HG02943 (cell line): Measurements from ENCODE around the gene KRTAP19-3.
"Not testable (repeated sequence)": the region's sequence is repeated elsewhere in the genome, so short reads cannot be mapped to it uniquely, and the experiment has no call there.

Experiments
- ATAC-seq: cut with Tn5 transposase; IDR thresholded peaks from one replicate; pipeline ENCODE4 v1.9.1; 2021; ENCODE audit warnings: mild to moderate bottlenecking, low read depth, moderate library complexity; ENCODE audit not compliant: unreplicated experiment

KRTAP19-3 gene

DNA sequence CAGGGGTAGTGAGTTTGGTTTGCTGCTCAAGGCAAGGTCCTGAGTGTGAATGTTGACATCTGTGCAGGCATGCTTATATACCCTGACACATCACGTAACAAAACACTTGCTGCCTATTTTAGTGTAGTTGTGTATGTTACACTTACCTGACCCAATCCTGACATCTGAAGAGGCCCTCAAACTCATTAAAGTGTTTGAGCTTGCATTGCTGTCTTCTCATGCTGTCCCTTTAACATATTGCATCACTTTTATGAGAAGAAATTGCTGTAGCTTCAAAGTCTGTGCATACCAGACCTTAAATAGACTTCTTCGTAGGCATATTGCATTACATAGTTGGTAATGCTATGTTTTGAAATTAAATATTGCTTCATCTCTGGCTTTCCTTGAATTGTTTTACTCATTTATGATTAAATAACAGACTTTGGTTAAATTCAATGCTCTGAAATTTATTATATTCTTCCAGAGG lies at the start of gene KRTAP19-3:
Gene KRTAP19-3, minus strand, starts transcription at position 51 of the 466 bp plus-strand sequence. CDS start 56 bp downstream, outside the sequence.
- no peak for ATAC-seq

DNA sequence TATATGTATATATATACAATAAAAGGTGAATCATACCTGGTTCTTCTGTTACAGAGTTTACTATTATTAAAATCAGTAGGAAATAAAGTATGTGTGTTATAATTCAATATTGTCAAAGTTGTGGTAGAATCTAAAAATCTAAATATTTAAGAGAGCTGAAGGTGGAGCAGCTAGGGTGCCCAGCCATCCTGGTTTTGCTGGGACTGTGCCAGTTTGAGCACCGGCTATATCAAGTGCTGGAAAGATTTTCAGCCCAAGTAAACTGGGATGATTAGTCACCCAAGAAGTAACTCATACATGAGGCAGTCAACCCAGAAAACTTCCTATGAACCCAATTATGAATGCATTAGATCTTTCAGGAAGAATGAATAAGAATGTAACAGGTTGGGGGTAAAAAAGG lies 27.1 kb upstream of the KRTAP19-3 start:
- no peak for ATAC-seq

DNA sequence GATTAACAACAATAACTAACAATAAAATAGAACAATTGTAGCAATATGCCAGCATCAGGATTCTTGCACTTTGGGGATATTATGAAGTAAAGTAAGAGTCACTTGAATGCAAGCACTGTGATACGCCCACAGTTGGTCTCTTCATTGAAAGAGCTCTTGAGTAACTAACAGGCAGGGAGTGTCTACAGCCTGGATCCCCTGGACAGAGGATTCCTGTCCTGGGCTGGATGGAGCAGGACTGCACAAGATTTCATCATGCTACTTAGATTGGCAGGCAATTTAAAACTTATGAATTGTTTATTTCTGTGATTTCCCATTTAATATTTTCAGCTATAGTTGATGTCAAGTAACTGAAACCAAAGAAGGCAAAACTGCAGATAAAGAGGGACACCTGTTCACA lies 23.9 kb upstream of the KRTAP19-3 start:
- no peak for ATAC-seq

DNA sequence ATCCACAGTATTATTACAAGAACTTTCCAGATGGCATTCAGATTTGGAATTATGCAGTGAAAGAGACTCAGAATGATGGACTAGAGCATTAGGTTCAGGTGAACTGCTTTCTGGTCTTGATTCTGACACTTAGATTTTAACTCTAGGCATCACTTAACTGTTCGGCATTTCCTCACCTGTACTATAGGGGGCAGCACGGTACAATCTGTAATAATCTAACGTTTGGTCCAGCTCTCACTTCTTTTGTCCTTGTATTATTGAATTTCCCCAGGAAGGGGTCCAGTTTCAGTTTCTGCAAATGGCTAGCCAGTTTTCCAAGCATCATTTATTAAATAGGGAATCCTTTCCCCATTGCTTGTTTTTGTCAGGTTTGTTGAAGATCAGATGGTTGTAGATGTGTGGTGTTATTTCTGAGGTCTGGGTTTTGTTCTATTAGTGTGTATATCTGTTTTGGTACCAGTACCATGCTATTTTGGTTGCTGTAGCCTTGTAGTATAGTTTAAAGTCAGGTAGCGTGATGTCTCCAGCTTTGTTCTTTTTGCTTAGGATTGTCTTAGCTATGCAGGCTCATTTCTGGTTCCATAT lies 13.9 kb upstream of the KRTAP19-3 start:
- ATAC-seq: not testable (repeated sequence)

DNA sequence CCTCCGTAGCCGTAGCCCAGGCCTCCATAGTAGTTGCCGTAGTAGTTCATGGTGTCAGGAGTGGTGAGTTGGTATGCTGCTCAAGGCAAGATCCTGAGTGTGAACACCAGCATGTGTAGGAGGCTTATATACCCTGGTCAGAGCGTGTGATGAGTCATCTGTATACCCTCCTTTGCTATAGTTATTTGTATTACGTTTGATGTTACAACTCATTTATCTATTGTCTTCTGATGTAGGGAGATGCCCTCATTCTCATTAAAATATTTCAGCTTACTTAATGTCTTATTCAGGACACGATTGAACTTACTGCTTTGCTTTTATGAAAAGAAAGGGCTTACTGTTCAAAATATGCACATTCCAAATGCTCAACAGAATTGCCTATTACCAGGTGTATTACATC lies 10.2 kb upstream of the KRTAP19-3 start, which contains the start of gene KRTAP19-5:
Gene KRTAP19-5, minus strand, starts transcription at position 101 of the 400 bp plus-strand sequence. Its CDS starts 51 bp downstream, at position 50.
- ATAC-seq: no peak

DNA sequence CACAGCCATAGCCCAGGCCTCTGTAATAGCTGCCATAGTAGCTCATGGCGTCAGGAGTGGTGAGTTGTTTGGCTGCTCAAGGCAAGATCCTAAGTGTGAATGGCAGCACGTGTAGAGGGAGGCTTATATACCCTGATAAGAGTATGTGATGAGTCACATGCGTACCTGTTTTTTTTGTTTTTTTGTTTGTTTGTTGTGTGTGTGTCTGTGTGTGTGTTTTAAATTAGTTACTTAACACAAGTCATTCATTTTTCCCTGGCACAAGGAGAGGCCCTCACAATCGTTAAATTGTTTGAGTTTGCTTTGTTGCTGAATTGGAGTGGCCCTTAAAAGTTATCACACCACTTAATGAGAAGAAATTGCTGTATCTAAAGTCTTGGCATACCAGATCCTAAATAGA lies 5.3 kb upstream of the KRTAP19-3 start, which contains the start of gene KRTAP19-4:
Gene KRTAP19-4, minus strand, starts transcription at position 101 of the 400 bp plus-strand sequence. Its CDS starts 55 bp downstream, at position 46.
- no peak for ATAC-seq

DNA sequence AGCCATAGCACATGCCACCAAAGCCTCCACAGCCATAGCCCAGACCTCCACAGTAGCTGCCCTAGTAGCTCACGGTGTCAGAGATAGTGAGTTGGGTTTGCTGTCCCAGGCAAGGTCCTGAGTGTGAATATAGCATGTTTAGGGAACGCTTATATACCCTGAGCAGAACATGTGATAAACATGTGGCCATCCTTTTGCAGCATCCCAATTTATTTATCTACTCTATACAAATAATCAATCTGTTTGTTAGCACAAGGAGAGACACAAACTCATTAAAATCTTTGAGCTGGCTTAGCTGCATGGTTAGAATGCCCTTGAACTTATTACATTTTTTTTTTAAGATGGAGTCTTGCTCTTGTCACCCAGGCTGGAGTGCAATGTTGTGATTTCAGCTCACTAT lies 4.5 kb downstream of the KRTAP19-3 start, which contains the start of gene KRTAP19-2:
Gene KRTAP19-2, minus strand, starts transcription at position 101 of the 400 bp plus-strand sequence. Its CDS starts 88 bp downstream, at position 13.
- ATAC-seq: no peak

DNA sequence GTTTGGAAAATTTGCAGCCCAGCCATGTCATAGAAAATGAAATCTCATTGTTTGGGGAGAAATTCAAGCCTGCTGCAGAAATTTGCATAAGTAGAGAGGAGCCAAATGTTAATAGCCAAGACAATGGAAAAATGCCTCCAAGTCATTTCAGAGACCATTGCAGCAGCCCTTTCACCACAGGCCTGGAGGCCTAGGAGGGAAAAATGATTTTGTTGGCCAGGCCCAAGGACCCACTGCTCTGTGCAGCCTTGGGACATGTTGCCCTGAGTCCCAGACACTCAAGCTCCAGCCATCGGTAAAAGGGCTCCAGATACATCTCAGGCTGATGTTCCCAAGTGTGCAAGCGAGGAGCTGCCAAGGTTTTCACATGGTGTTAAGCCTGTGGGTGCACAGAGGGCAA lies 5.6 kb downstream of the KRTAP19-3 start:
- ATAC-seq: no peak

DNA sequence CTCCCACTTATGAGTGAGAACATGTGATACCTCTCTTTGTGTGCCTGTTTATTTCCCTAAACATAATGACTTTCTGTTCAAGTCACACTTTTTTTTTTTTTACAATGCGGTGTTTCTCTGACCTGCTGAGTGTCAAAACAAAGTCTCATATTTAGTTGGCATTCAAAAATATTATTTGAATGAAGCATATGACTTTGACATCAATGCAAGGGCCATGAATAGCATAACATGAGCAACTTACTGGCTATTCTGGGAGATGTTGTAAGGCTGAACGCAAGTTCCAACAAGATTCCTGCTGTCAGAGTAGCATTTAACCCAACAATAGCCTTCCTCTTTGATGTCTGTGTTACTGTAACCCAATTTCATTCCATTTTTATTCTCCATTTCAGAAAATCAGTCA lies 9.7 kb downstream of the KRTAP19-3 start:
- no peak for ATAC-seq

DNA sequence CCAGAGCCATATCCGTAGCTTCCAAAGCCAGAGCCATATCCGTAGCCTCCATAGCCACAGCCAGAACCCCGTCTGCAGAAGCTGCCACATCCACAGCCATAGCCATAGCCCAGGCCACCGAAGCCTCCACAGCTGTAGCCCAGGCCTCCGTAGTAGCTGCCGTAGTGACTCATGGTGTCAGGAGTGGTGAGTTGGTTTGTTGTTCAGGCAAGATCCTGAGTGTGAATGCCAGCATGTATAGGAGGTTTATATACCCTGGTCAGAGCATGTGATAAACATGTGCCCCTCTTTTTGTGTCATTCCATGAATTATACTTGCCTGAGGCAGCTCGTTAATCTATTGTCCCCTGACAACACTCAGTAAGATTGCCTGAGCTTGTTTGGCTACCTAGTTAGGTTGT lies 11.7 kb downstream of the KRTAP19-3 start, which contains the start of gene KRTAP19-1:
Gene KRTAP19-1, minus strand, starts transcription at position 223 of the 400 bp plus-strand sequence. Its CDS starts 50 bp downstream, at position 173.
- no peak for ATAC-seq

DNA sequence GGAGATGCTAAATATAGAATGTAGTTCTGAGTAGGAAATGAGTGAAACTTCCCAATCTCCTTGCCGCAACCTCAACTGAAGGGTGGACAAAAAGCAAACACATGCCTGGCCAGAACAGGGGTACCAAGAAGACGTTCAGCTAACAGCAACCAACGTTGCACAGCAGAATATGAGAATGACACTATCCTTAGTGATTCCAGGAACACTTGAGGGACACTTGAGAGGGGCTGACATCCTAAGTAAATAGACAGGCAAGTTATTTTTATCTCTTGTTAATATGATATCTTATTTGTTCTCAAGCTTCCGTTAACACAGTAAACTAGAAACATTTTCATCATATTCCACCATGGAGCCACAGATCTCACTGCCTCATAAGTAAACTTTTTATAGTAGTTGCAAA lies 12.6 kb downstream of the KRTAP19-3 start:
- no peak for ATAC-seq

DNA sequence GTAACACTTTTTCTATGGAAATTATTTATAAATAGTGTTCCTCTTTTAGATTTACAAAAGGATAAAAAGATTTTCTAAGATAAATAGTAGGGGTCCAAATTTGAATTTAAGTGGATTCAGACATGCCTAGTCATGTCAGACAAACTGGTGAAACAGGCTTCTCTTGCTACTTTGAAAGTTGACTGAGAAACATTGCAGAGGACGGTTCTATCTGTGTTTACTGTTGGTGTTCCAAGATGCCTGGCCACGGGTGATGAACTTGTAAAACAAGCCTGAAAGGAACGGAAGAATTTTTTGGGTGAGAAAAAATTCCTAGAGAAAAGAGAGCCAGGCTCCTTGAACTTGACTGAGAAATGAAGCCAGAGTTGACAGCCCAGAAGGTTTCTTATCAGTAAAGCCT lies 13.8 kb downstream of the KRTAP19-3 start:
- ATAC-seq: no peak

DNA sequence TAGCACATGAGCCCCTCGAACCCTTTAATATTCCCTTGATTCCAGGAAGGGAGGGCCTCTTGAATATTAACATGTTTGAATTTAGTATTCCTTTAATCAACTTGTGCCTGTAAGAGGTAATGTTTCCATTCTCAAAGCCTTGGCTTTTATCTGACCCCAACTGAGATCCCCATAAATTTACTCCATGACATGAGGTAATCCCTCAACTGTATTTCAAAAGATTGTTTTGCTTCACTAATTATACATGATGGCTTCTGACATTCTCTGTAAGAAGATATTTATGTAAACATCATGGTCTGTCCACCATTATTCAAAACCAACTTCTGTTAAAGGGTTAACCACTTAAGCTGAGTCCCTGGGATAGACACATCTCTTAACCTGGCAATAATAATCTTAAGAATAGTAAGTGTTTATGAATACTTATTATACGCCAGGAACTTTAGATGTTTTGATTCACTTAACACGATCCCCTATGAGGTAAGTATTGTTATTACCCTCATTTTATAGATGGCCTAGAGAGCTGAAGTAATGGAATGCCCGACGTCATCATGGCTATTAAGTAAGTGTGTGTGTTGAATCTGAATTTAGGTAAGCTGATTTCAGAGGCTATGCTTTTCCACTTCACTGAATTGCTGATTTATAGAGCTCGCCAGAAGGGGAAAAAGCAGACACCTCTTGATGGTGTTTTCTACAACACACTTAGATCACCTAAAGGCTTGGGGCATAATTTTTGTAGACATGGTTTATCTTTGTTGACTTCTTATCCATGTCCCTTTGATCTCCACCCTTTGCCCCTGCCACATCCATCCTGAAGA lies 22.7 kb downstream of the KRTAP19-3 start:
- ATAC-seq: no peak

DNA sequence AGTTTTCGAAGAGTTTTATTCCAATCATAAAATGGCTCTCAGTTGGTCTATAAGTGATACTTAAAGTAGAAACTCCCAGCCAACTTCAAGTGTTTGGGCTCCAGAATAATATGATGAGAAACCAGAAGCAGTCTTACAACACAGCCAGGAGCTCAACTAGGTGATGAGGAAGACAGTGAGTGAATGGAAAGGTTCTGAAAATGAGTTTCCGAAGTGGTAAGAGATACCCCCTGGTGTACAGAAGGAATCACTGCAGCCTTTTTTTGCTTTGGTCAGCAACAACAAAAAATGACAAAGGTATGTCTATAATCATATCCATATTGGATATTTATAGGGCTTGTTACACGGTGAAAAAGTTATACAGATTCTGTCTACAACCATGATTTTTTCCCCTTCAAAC lies 28.1 kb downstream of the KRTAP19-3 start:
- no peak for ATAC-seq

DNA sequence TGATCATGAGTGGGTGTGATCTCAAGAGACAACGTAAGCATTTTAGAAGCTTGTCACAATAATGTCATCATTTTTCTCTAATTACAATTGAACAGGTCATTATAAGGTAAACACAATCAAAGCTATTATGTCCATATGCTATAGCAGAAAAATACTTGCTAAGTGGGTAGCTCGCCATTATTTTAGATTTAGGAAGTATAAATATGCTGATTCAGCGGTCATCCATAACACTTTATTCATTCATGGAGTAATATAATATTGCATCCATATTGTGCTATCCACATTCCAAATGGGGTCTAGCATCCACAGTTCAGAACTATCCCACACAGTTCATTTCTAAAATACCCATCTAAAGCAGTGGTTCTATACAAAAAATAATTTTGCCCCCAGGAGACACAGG lies 43.3 kb downstream of the KRTAP19-3 start:
- no peak for ATAC-seq

DNA sequence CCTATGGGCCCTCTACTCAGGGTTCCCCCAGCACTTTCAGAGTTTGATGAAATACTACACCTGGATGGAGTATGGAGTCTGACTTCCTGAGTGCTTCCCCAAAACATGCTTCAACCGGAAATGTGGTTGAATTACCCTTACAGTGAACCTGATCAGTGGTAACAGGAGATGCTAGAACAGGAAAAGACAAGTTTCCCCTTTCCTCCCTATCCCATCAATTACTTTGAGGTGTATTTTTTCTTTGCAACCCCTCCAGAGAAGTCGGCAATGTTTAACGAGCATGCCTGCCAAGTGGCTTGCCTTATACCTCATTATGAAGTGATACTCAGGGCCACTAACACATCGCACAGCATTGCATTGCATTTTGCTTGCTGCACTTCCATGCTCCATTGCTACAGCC lies 44.8 kb downstream of the KRTAP19-3 start:
- no peak for ATAC-seq

DNA sequence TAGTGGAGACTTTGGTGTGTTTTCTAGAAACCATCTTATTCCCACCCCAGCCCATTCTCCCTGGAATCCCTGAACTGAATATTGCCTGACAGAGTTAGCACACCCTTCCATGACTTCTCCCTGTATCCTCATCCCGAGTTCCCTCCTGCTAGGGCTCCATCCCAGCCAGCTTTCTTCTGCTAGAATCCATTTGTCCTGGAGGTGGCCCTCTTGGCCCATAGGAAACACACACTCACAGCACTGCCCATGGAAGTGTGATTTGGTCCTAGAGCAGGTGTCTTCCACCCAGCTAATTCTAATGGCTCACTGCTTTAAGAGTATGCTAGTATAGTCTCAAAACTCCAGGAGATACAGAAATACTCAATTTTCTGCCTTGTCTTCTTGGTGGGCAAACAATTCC lies 47.6 kb downstream of the KRTAP19-3 start:
- no peak for ATAC-seq

DNA sequence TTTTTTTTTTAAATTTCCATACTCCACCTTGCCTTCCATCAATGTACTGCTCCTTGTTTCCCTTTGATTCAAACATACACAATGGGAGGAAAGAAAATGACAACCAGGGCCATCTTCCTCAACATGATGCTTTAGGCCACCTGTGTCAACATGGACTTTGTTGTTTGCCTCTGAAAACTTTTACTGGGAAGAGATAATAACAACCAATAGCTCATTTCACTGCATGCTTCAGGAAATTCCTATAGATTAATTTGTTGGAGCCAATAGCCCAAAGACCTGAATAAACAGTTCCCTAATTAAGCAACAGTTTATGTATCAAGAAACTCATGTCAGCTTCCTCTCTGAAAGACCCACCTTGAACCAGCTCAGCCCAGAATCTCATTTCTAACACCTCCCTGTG lies 48.6 kb downstream of the KRTAP19-3 start:
- ATAC-seq: no peak
